Stimulated activated CD8-positive, alpha-beta memory T cell treated with anti-CD3 and anti-CD28 coated beads, Interleukin-7, amount 100 ng/mL, for 1 hour (primary cell): ENCODE measurements around the gene HTR3A.

Source experiments
- DNase-seq, 2 donors: peaks; one replicate each; pipeline ENCODE4 v3.0.0-alpha.2; 2020; ENCODE audit warnings: low read depth in 2 of 2

HTR3A gene

DNA sequence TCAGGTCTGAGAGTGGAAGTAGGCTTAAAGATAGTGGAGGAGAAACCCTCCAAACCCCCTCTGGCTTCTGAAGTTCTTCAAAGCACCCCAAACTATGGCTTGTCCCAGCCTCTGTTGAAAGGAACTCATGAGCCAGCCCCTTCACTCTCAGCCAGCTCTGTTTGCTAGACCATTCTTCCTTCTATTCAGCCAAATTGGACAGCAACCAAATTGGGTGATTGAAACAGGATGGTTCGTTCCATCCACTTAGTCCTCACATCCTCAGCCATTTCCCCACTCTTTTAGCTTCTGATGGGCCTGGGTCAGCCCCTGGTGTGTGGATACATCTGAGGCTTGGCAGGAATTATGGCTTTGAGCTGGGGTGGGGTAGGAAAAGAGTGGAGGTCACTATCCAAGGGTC, 4.5 kb downstream of the HTR3A start:
- DNase-seq = no peak

DNA sequence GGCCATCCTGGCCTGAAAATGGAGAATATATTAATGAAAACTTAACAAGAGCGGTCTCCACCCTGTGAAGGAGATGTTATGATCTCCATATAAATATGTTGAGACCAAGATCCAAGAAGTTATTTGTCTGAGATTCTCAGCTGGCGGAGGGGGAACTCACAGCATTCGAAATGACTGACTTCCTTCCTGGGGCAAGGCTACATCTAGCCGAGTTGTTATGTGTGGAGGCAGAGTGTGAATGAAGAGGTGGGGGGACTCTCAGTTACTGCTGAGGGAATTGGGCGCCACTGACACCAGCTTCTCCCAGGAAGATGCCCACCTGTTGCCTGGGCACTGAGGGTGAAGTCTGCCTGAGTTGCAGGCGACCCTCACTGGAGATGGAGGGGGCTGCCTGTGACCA, 5.9 kb downstream of the HTR3A start:
- DNase-seq = no peak

GRCh38 chr11:113982306-113982705, 7.4 kb downstream of the HTR3A start:
- DNase-seq = no peak

- no peak for DNase-seq
Measured at GRCh38 chr11:113984781-113985180, 9.9 kb downstream of the HTR3A start.

DNA sequence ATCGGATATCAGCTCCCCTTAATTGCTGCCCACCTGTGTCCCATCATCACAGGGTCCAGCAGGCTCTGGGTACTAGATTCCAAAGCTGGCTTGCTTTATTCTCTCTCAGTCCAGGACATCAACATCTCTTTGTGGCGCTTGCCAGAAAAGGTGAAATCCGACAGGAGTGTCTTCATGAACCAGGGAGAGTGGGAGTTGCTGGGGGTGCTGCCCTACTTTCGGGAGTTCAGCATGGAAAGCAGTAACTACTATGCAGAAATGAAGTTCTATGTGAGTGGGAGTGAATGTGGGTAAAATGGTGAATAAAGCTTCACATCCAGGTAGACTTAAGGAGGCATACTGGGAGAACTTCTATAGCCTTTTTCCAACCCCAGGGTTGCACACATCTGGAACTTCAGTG, 11.0 kb downstream of the HTR3A start:
- DNase-seq = no peak

DNA sequence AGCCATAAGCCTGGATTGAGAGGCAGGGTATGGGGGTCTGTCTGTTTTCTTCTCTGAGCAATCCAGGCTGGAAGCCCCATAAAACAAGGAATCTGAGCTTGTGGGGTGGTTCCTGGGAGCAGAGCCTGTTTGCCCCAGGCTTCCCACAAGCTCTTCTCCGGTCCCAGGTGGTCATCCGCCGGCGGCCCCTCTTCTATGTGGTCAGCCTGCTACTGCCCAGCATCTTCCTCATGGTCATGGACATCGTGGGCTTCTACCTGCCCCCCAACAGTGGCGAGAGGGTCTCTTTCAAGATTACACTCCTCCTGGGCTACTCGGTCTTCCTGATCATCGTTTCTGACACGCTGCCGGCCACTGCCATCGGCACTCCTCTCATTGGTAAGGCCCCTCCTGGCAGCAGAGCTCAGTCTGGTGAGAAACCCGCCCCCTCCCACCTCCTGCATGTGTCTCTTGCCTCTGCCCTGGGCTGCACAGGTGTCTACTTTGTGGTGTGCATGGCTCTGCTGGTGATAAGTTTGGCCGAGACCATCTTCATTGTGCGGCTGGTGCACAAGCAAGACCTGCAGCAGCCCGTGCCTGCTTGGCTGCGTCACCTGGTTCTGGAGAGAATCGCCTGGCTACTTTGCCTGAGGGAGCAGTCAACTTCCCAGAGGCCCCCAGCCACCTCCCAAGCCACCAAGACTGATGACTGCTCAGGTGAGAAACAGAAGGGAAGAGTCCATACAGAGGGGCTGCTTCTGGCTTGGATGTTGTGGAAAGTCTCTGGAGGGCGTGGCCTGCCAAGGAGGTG, 11.6 kb downstream of the HTR3A start:
- DNase-seq = no peak

- DNase-seq = no peak
Measured at GRCh38 chr11:113989381-113989780, 14.5 kb downstream of the HTR3A start.

DNA sequence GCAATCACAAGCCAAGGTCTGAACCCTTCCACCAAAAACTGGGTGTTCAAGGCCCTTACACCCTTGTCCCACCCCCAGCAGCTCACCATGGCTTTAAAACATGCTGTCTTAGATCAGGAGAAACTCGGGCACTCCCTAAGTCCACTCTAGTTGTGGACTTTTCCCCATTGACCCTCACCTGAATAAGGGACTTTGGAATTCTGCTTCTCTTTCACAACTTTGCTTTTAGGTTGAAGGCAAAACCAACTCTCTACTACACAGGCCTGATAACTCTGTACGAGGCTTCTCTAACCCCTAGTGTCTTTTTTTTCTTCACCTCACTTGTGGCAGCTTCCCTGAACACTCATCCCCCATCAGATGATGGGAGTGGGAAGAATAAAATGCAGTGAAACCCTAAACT, 15.0 kb downstream of the HTR3A start:
- DNase-seq = no peak

- DNase-seq = no peak
Measured at GRCh38 chr11:113991170-113991569, 16.3 kb downstream of the HTR3A start.

- DNase-seq = no peak
Measured at GRCh38 chr11:113991718-113992458, 17.0 kb downstream of the HTR3A start.

DNA sequence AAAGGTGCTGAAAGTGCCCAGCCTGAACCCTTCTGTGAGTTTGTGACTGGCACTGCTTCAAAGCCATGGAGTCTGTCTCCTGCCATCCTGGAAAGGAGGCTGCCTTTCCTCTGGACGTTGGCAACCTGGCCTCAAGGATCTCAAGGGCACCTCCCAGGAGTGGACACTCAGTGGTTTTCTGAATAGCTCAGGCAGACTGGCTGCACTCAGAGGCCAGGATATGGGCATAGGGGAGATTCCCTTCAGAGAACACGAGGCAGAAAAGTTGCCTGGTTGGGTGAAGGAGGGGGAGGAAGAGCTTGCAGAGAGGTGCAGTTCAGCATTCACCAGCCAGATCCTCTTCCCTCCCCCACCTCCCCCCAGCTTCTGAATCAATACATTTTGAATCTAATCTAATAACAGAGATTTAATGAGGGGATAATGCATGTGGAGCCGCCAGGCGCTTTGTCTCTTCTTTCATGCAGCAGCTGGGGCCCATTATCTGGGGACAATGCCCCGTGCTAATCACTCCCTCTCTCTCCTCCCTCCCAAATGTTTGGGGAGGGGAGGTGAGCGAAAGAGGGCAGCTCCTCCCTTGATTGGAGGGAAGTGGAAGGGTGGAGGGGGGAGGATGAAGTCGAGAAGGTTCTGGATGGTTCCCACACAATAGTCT, 17.7 kb downstream of the HTR3A start:
- no peak for DNase-seq

- DNase-seq = peak; percentile 4 to 25
Measured at GRCh38 chr11:113994077-113994954, 19.4 kb downstream of the HTR3A start.

- DNase-seq = no peak
Measured at GRCh38 chr11:113997473-113997872, 22.6 kb downstream of the HTR3A start.

DNA sequence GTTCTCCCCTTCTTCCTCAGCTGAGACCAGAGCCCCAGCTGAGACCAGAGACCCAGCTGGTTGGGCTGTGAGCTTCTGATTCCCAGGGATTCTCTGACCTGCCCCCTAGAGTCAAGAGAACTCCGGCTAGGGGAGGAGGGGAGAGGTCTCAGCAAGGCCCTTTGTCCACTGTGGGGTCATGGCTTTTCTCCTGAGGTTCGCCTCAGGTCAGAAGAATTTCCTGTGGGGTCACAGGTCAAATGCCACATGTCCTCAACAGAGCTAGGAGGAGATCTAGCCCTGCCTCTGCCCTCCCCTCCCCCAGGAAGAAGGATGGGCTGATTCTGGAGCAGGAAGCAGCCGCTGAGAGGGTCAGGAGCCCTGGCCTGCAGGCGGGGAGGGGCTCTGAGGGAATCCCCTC, 23.7 kb downstream of the HTR3A start:
- DNase-seq = no peak

DNA sequence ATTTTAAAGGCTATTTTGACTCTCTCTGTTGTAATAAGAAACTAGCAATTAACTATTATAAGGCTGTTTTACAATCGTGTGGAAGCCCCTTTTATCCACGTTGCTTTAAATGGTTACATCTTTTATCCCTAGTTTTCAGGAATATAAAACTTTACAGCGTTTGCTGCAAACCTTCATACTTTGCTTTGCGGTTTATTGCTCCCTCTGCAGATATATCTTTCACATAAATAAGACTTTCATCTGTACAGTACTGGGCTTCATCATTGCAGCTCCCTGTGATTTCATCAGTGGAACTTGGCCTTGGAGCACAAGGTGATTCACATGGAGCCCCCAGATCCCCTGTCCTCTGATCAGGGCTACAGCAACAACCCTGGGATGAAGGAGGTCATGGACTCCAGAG, 25.6 kb downstream of the HTR3A start:
- no peak for DNase-seq

GRCh38 chr11:114001416-114001815, 26.5 kb downstream of the HTR3A start:
- no peak for DNase-seq

- no peak for DNase-seq
Measured at GRCh38 chr11:114008331-114008730, 33.4 kb downstream of the HTR3A start.

- no peak for DNase-seq
Measured at GRCh38 chr11:114010931-114011330, 36.0 kb downstream of the HTR3A start.

DNA sequence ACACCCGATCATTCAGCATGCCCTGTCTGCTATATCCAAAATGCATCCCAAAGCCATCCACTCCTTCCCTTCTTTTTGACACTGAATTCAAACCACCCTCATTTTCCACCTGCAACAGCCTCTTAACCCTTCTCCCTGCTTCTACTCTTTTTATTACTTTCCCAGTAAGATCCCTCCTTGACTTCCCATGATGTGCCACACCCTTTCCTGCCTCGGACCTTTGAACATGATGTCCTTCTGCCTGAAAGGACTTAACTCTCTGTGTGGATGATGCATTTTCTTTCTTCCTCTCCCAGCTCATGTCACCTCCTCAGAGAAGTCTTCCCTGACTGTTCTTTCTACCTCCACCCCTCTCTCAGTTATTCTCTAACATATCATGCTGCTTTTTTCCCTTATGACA, 36.5 kb downstream of the HTR3A start:
- no peak for DNase-seq

DNA sequence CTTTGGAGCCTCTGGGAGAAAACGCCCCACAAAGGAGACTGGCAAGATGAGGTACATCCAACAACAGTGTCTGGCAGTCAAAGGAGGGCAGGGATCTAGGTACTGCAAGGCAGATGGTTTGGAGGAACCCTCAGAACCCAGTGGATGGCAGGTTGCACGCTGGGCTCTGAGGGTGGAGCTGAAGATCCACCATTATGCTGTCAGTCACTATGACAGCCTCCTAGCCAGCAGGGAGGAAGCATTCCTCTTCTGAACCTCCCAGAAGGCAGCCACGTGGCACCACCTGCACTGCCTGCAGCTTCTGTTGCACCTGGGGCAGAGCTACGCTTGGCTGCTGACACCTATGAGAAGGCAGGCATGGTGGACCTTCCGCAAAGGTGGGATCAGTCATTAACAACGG, 40.2 kb downstream of the HTR3A start:
- DNase-seq = no peak

- DNase-seq = no peak
Measured at GRCh38 chr11:114016986-114017385, 42.1 kb downstream of the HTR3A start.

- no peak for DNase-seq
Measured at GRCh38 chr11:114017723-114018122, 42.8 kb downstream of the HTR3A start.
